Putamen (tissue), 1 donor: ENCODE data around the gene SLC29A3.
"Not testable (repeated sequence)": the region's sequence is repeated elsewhere in the genome, so short reads cannot be mapped to it uniquely, and the experiment has no call there.

Experiments used
- DNase-seq: peaks from one replicate; pipeline ENCODE4 v3.0.0-alpha.2; 2016; ENCODE audit warnings: low spot score

SLC29A3 gene

GRCh38 chr10:71284544-71285179 lies 34.4 kb upstream of the SLC29A3 start:
- no peak for DNase-seq

GRCh38 chr10:71285180-71285545 lies 33.9 kb upstream of the SLC29A3 start:
- no peak for DNase-seq

GRCh38 chr10:71285986-71286385 lies 33.1 kb upstream of the SLC29A3 start:
- DNase-seq: no peak

GRCh38 chr10:71286521-71287294 lies 32.4 kb upstream of the SLC29A3 start:
- DNase-seq: no peak

- DNase-seq: no peak
Observed at GRCh38 chr10:71287456-71287855, 31.6 kb upstream of the SLC29A3 start.

- no peak for DNase-seq
Observed at GRCh38 chr10:71288461-71288860, 30.6 kb upstream of the SLC29A3 start.

GRCh38 chr10:71289421-71290130 lies 29.5 kb upstream of the SLC29A3 start:
- DNase-seq: no peak

GRCh38 chr10:71290331-71290730 lies 28.7 kb upstream of the SLC29A3 start:
- DNase-seq: no peak

GRCh38 chr10:71290806-71291527 lies 28.1 kb upstream of the SLC29A3 start:
- no peak for DNase-seq

GRCh38 chr10:71291528-71291900 lies 27.5 kb upstream of the SLC29A3 start:
- DNase-seq: no peak

- no peak for DNase-seq
Observed at GRCh38 chr10:71292624-71293445, 26.2 kb upstream of the SLC29A3 start.

GRCh38 chr10:71293446-71294084 lies 25.5 kb upstream of the SLC29A3 start:
- no peak for DNase-seq

- DNase-seq: no peak
Observed at GRCh38 chr10:71294091-71294561, 24.9 kb upstream of the SLC29A3 start.

GRCh38 chr10:71294856-71295255 lies 24.2 kb upstream of the SLC29A3 start:
- DNase-seq: no peak

GRCh38 chr10:71295641-71296040 lies 23.4 kb upstream of the SLC29A3 start:
- DNase-seq: no peak

- no peak for DNase-seq
Observed at GRCh38 chr10:71296086-71296485, 23.0 kb upstream of the SLC29A3 start.

- not testable (repeated sequence) for DNase-seq
Observed at GRCh38 chr10:71296811-71297210, 22.2 kb upstream of the SLC29A3 start.

GRCh38 chr10:71297343-71297742 lies 21.7 kb upstream of the SLC29A3 start:
- DNase-seq: no peak

GRCh38 chr10:71299071-71299785 lies 19.8 kb upstream of the SLC29A3 start:
- no peak for DNase-seq
